ENCODE measurements around the gene FBXO27.

FBXO27 gene

GRCh38 chr19:39045506-39045905 lies 13.2 kb upstream of the FBXO27 start:
- Histone ChIP-seq H3K9ac (no peak overlapping the region), H3K9me3 (peaks cover 27% of the 10 kb centered on the region), H3K4me3 (no peak overlapping the region), H3K36me3 (no peaks in the 10 kb centered on the region), H3K4me2 (no peak overlapping the region), H4K20me1 (no peaks in the 10 kb centered on the region), H3K4me1 (no peaks in the 10 kb centered on the region), H3K27me3 (no peaks in the 10 kb centered on the region), H3K27ac (no peak overlapping the region)
- TF ChIP-seq Cebpa-rat (IDR thresholded peaks at IDR 0.05) = no peak

- TF ChIP-seq Cebpa-rat (IDR thresholded peaks at IDR 0.05) = no peak
- Histone ChIP-seq H3K36me3 (no peaks in the 10 kb centered on the region), H3K27me3 (peaks cover 5% of the 10 kb centered on the region; the same call in 1 of the 2 replicates), H3K27ac (no peak overlapping the region), H4K20me1 (no peaks in the 10 kb centered on the region), H3K4me1 (no peaks in the 10 kb centered on the region), H3K4me2 (no peak overlapping the region), H3K9ac (no peak overlapping the region), H3K9me3 (peaks cover 8% of the 10 kb centered on the region; the same call in 1 of the 2 replicates), H3K4me3 (no peak overlapping the region)
Observed at GRCh38 chr19:39038098-39038497, 5.7 kb upstream of the FBXO27 start.

GRCh38 chr19:39037194-39037593 lies 4.8 kb upstream of the FBXO27 start:
- no peak for TF ChIP-seq Cebpa-rat (IDR thresholded peaks at IDR 0.05)
- H3K27ac ChIP-seq = no peak overlapping the region
- no peaks in the 10 kb centered on the region for H4K20me1 ChIP-seq
- no peaks in the 10 kb centered on the region for H3K36me3 ChIP-seq
- peaks cover 7% of the 10 kb centered on the region; the same call in 1 of the 2 replicates for H3K4me1 ChIP-seq
- peaks cover 8% of the 10 kb centered on the region; the same call in 1 of the 2 replicates for H3K9me3 ChIP-seq
- H3K4me2 ChIP-seq = no peak overlapping the region
- H3K9ac ChIP-seq = no peak overlapping the region
- peaks cover 14% of the 10 kb centered on the region; the same call in 1 of the 2 replicates for H3K27me3 ChIP-seq
- no peak overlapping the region for H3K4me3 ChIP-seq

GRCh38 chr19:39036581-39036980 lies 4.2 kb upstream of the FBXO27 start:
- Histone ChIP-seq H3K27ac (no peak overlapping the region), H3K4me2 (no peak overlapping the region), H3K27me3 (peaks cover 20% of the 10 kb centered on the region), H3K4me1 (peaks cover 12% of the 10 kb centered on the region; the same call in 1 of the 2 replicates), H3K9me3 (peaks cover 6% of the 10 kb centered on the region; the same call in 1 of the 2 replicates), H4K20me1 (no peaks in the 10 kb centered on the region), H3K9ac (no peak overlapping the region), H3K4me3 (no peak overlapping the region), H3K36me3 (no peaks in the 10 kb centered on the region)
- TF ChIP-seq Cebpa-rat (IDR thresholded peaks at IDR 0.05) = no peak

- no peaks in the 10 kb centered on the region for H4K20me1 ChIP-seq
- peaks cover 7% of the 10 kb centered on the region; the same call in 1 of the 2 replicates for H3K9me3 ChIP-seq
- H3K4me2 ChIP-seq = peak overlapping the region; percentile 94
- peak overlapping the region; percentile 76 for H3K4me3 ChIP-seq
- TF ChIP-seq Cebpa-rat (IDR thresholded peaks at IDR 0.05) = no peak
- peaks cover 23% of the 10 kb centered on the region for H3K4me1 ChIP-seq
- H3K36me3 ChIP-seq = no peaks in the 10 kb centered on the region
- peak overlapping the region; percentile 52; the same call in 1 of the 2 replicates for H3K27ac ChIP-seq
- peak overlapping the region; percentile 73 for H3K9ac ChIP-seq
- H3K27me3 ChIP-seq = peaks cover 22% of the 10 kb centered on the region
Observed at GRCh38 chr19:39031368-39032062, 834 bp downstream of the FBXO27 start.

GRCh38 chr19:39030854-39031367 lies 1.4 kb downstream of the FBXO27 start:
- Histone ChIP-seq H3K36me3 (no peaks in the 10 kb centered on the region), H3K4me3 (peak overlapping the region; percentile 76), H3K4me2 (peak overlapping the region; percentile 94), H4K20me1 (no peaks in the 10 kb centered on the region), H3K9me3 (peaks cover 7% of the 10 kb centered on the region; the same call in 1 of the 2 replicates), H3K4me1 (peaks cover 23% of the 10 kb centered on the region), H3K27ac (peak overlapping the region; percentile 46; the same call in 1 of the 2 replicates), H3K27me3 (peaks cover 22% of the 10 kb centered on the region), H3K9ac (peak overlapping the region; percentile 69; the same call in 1 of the 2 replicates)
- no peak for TF ChIP-seq Cebpa-rat (IDR thresholded peaks at IDR 0.05)

- no peak for TF ChIP-seq Cebpa-rat (IDR thresholded peaks at IDR 0.05)
- no peak overlapping the region for H3K4me3 ChIP-seq
- no peaks in the 10 kb centered on the region for H3K36me3 ChIP-seq
- no peaks in the 10 kb centered on the region for H4K20me1 ChIP-seq
- no peak overlapping the region for H3K27ac ChIP-seq
- no peak overlapping the region for H3K9ac ChIP-seq
- H3K4me1 ChIP-seq = no peaks in the 10 kb centered on the region
- no peak overlapping the region for H3K4me2 ChIP-seq
- H3K9me3 ChIP-seq = peaks cover 7% of the 10 kb centered on the region; the same call in 1 of the 2 replicates
- no peaks in the 10 kb centered on the region for H3K27me3 ChIP-seq
Observed at GRCh38 chr19:39024875-39025641, 7.3 kb downstream of the FBXO27 start.

GRCh38 chr19:39021063-39021462 lies 11.3 kb downstream of the FBXO27 start:
- no peaks in the 10 kb centered on the region; the same call in 1 of the 2 replicates for H3K9me3 ChIP-seq

GRCh38 chr19:39017646-39018045 lies 14.7 kb downstream of the FBXO27 start:
- Histone ChIP-seq H3K27ac (no peak overlapping the region), H3K4me3 (no peak overlapping the region)

More at GRCh38 chr19:39021063-39021462, 11.3 kb downstream of the FBXO27 start:
- H3K4me1 ChIP-seq = no peaks in the 10 kb centered on the region
- no peaks in the 10 kb centered on the region for H3K36me3 ChIP-seq
- H4K20me1 ChIP-seq = no peaks in the 10 kb centered on the region
- no peaks in the 10 kb centered on the region for H3K27me3 ChIP-seq
- H3K9ac ChIP-seq = no peak overlapping the region
- H3K27ac ChIP-seq = no peak overlapping the region
- no peak overlapping the region for H3K4me3 ChIP-seq
- no peak for TF ChIP-seq Cebpa-rat (IDR thresholded peaks at IDR 0.05)
- H3K4me2 ChIP-seq = no peak overlapping the region

More at GRCh38 chr19:39017646-39018045, 14.7 kb downstream of the FBXO27 start:
- no peaks in the 10 kb centered on the region for H3K27me3 ChIP-seq
- H3K36me3 ChIP-seq = no peaks in the 10 kb centered on the region
- H3K4me2 ChIP-seq = no peak overlapping the region
- TF ChIP-seq Cebpa-rat (IDR thresholded peaks at IDR 0.05) = no peak
- H3K9ac ChIP-seq = no peak overlapping the region
- no peaks in the 10 kb centered on the region; the same call in 1 of the 2 replicates for H3K9me3 ChIP-seq
- H4K20me1 ChIP-seq = no peaks in the 10 kb centered on the region
- no peaks in the 10 kb centered on the region for H3K4me1 ChIP-seq
